Osteoblast (primary cell): ENCODE results near the gene ARFIP1. TPM values are rescaled to one million over a fixed set of nuclear protein-coding genes. Genes with fewer than 3 reads are reported as not detected.

ENCODE experiments used
- DNase-seq: peaks from one replicate; pipeline ENCODE4 v3.0.0; 2011; ENCODE audit warnings: low spot score, mixed read lengths; ENCODE audit not compliant: insufficient read length; ENCODE audit errors: missing footprints
- H2AFZ ChIP-seq: 2 replicates; pipeline ENCODE4 v1.6.0; 2011; ENCODE audit warnings: mild to moderate bottlenecking, low read length
- H3K27ac ChIP-seq: 2 replicates; pipeline ENCODE4 v1.5.1; 2011; ENCODE audit warnings: mild to moderate bottlenecking, low read depth, low read length, moderate library complexity
- H3K27me3 ChIP-seq: 2 replicates; pipeline ENCODE4 v1.6.0; 2012; ENCODE audit warnings: mild to moderate bottlenecking, control low read depth, inconsistent platforms, low read length, moderate library complexity; ENCODE audit not compliant: insufficient read depth
- H3K36me3 ChIP-seq: 2 replicates; pipeline ENCODE4 v1.5.1; 2011; ENCODE audit warnings: mild to moderate bottlenecking, low read length, control low read depth, moderate library complexity; ENCODE audit not compliant: insufficient read depth
- H3K4me1 ChIP-seq: 2 replicates; pipeline ENCODE4 v1.5.1; 2011; ENCODE audit warnings: mild to moderate bottlenecking, low read length, control low read depth, moderate library complexity; ENCODE audit not compliant: insufficient read depth
- H3K4me2 ChIP-seq: 2 replicates; pipeline ENCODE4 v1.6.0; 2011; ENCODE audit warnings: mild to moderate bottlenecking, low read length; ENCODE audit not compliant: insufficient read depth
- H3K4me3 ChIP-seq: fragments of 200-600 bp; sonication (generic); 3 replicates; pipeline ENCODE4 v1.5.1; 2012; ENCODE audit warnings: mild to moderate bottlenecking, low read length, inconsistent platforms; ENCODE audit not compliant: insufficient read depth
- H3K79me2 ChIP-seq: 2 replicates; pipeline ENCODE4 v1.6.0; 2012; ENCODE audit warnings: mild to moderate bottlenecking, low read length, control low read depth, inconsistent platforms; ENCODE audit not compliant: insufficient read depth
- H3K9me3 ChIP-seq: 2 replicates; pipeline ENCODE4 v1.5.1; 2011; ENCODE audit warnings: low read depth, low read length, control low read depth
- H4K20me1 ChIP-seq: 2 replicates; pipeline ENCODE4 v1.6.0; 2012; ENCODE audit warnings: mild to moderate bottlenecking, low read length, control low read depth; ENCODE audit not compliant: insufficient read depth
- CTCF ChIP-seq: IDR thresholded peaks from 2 replicates; pipeline ENCODE4 v1.5.1; 2011; ENCODE audit warnings: mild to moderate bottlenecking, low read depth, low read length, moderate library complexity; ENCODE audit errors: extremely low read depth
- total RNA-seq: library from RNA; depleted of rRNA; stranded (reverse); fragments of >200 nt; gene quantifications from 2 replicates; pipeline ENCODE4 v1.2.3, GENCODE V29; 2012

Gene ARFIP1
- total RNA-seq, 1 donor: 38.7 TPM

- H3K79me2 ChIP-seq: peaks cover 69% of the 10 kb centered on the region
- no peak overlapping the region for H3K27ac ChIP-seq
- no peaks in the 10 kb centered on the region for H3K36me3 ChIP-seq
- H3K4me1 ChIP-seq: no peaks in the 10 kb centered on the region
- no peak overlapping the region for H3K4me3 ChIP-seq
- no peak overlapping the region for H2AFZ ChIP-seq
- no peaks in the 10 kb centered on the region for H3K9me3 ChIP-seq
- H3K4me2 ChIP-seq: no peak overlapping the region
- peaks cover 35% of the 10 kb centered on the region for H4K20me1 ChIP-seq
- TF ChIP-seq CTCF: no peak
- no peak for DNase-seq
- H3K27me3 ChIP-seq: no peaks in the 10 kb centered on the region
These were observed 25.4 kb downstream of the ARFIP1 start for GRCh38 chr4:152805071-152805650.

- peaks cover 33% of the 10 kb centered on the region for H4K20me1 ChIP-seq
- no peak overlapping the region for H3K27ac ChIP-seq
- DNase-seq: no peak
- H3K36me3 ChIP-seq: no peaks in the 10 kb centered on the region
- H3K79me2 ChIP-seq: peaks cover 68% of the 10 kb centered on the region
- no peak overlapping the region for H3K4me2 ChIP-seq
- H2AFZ ChIP-seq: no peak overlapping the region
- no peak for TF ChIP-seq CTCF
- no peaks in the 10 kb centered on the region for H3K4me1 ChIP-seq
- no peak overlapping the region for H3K4me3 ChIP-seq
- no peaks in the 10 kb centered on the region for H3K27me3 ChIP-seq
- no peaks in the 10 kb centered on the region for H3K9me3 ChIP-seq
These were observed 26.1 kb downstream of the ARFIP1 start for GRCh38 chr4:152805818-152806217.

GRCh38 chr4:152806501-152807125, 26.9 kb downstream of the ARFIP1 start:
- H3K4me1 ChIP-seq: no peaks in the 10 kb centered on the region
- no peaks in the 10 kb centered on the region for H3K27me3 ChIP-seq
- DNase-seq: no peak
- peaks cover 33% of the 10 kb centered on the region for H4K20me1 ChIP-seq
- no peaks in the 10 kb centered on the region for H3K9me3 ChIP-seq
- no peak overlapping the region for H3K4me3 ChIP-seq
- H3K4me2 ChIP-seq: no peak overlapping the region
- TF ChIP-seq CTCF: no peak
- no peaks in the 10 kb centered on the region for H3K36me3 ChIP-seq
- no peak overlapping the region for H2AFZ ChIP-seq
- H3K27ac ChIP-seq: no peak overlapping the region
- peaks cover 67% of the 10 kb centered on the region for H3K79me2 ChIP-seq

GRCh38 chr4:152807294-152807829, 27.6 kb downstream of the ARFIP1 start:
- peaks cover 69% of the 10 kb centered on the region for H3K79me2 ChIP-seq
- no peak for DNase-seq
- peaks cover 27% of the 10 kb centered on the region for H4K20me1 ChIP-seq
- no peaks in the 10 kb centered on the region for H3K27me3 ChIP-seq
- H2AFZ ChIP-seq: no peak overlapping the region
- no peak overlapping the region for H3K4me2 ChIP-seq
- no peak overlapping the region for H3K4me3 ChIP-seq
- no peaks in the 10 kb centered on the region for H3K9me3 ChIP-seq
- TF ChIP-seq CTCF: no peak
- no peaks in the 10 kb centered on the region for H3K36me3 ChIP-seq
- H3K27ac ChIP-seq: no peak overlapping the region
- H3K4me1 ChIP-seq: no peaks in the 10 kb centered on the region
